Panc1 (cell line): ENCODE data around the gene DLG2. TPM values are rescaled to one million over a fixed set of nuclear protein-coding genes. Genes with fewer than 3 reads are reported as not detected.

Source experiments
- ATAC-seq: fragments of 200-7000 bp; cut with Tn5 transposase; 2 replicates; pipeline ENCODE4 v1.9.1; 2020; ENCODE audit warnings: mild to moderate bottlenecking, moderate library complexity
- BruUV-seq: library from RNA; stranded (reverse); fragments of 400-500 nt; replicated peaks from 2 replicates; lab custom pipeline; 2021; lab: Mats Ljungman, UMichigan
- CTCF ChIA-PET: fragments of 300-600 bp; sonication (Branson Sonifier 250); formaldehyde crosslinking; loops from one replicate; lab custom pipeline; 2022; ENCODE audit warnings: antibody characterized with exemption; lab: Charles Lee
- POLR2A ChIA-PET: fragments of 300-600 bp; sonication (Branson Sonifier 250); formaldehyde crosslinking; loops from one replicate; lab custom pipeline; 2022; ENCODE audit warnings: antibody characterized with exemption; lab: Charles Lee
- DNase-seq: peaks from one replicate; pipeline ENCODE4 v3.0.0-alpha.2; 2010; ENCODE audit warnings: low read depth, low spot score
- H3K27ac ChIP-seq: 2 replicates; pipeline ENCODE4 v1.5.1; 2011; ENCODE audit warnings: mild to moderate bottlenecking, low read length, inconsistent platforms
- H3K27me3 ChIP-seq: fragments of 200-500 bp; sonication (Bioruptor generic); 2 replicates; pipeline ENCODE4 v1.6.0; 2014; ENCODE audit warnings: low read length, inconsistent platforms; ENCODE audit not compliant: control insufficient read depth, insufficient read depth
- H3K36me3 ChIP-seq: fragments of 200-500 bp; sonication (Bioruptor generic); 2 replicates; pipeline ENCODE4 v1.5.1; 2014; ENCODE audit warnings: inconsistent platforms, mild to moderate bottlenecking, low read length, moderate library complexity; ENCODE audit not compliant: control insufficient read depth, insufficient read depth
- H3K4me1 ChIP-seq: 2 replicates; pipeline ENCODE4 v1.5.1; 2011; ENCODE audit warnings: inconsistent platforms, mild to moderate bottlenecking, low read length, moderate library complexity; ENCODE audit not compliant: control insufficient read depth, insufficient read depth
- H3K4me3 ChIP-seq, 2 experiments: 2 replicates each; pipeline ENCODE4 v1.5.1; 2011 to 2012; ENCODE audit warnings: low read depth in 2 of 2, low read length in 2 of 2, mild to moderate bottlenecking in 2 of 2, inconsistent platforms in 1 of 2, moderate library complexity in 1 of 2
- H3K9me3 ChIP-seq: fragments of 200-500 bp; sonication (Bioruptor generic); 2 replicates; pipeline ENCODE4 v1.5.1; 2014; ENCODE audit warnings: low read depth, mild to moderate bottlenecking, inconsistent platforms, low read length, moderate library complexity; ENCODE audit not compliant: control insufficient read depth, insufficient read depth
- POLR2AphosphoS5 ChIP-seq: IDR thresholded peaks from 2 replicates; pipeline ENCODE4 v1.6.1; 2012; ENCODE audit warnings: mild to moderate bottlenecking, low read depth, low read length, moderate library complexity
- REST ChIP-seq, 2 experiments: IDR thresholded peaks; 2 replicates each; pipeline ENCODE4 v1.6.1; 2011 to 2012; ENCODE audit warnings: low read depth in 2 of 2, control low read depth in 1 of 2, low read length in 1 of 2, mild to moderate bottlenecking in 1 of 2, moderate library complexity in 1 of 2; ENCODE audit not compliant: insufficient read depth in 1 of 2
- SIN3A ChIP-seq: IDR thresholded peaks from 2 replicates; pipeline ENCODE4 v1.6.1; 2012; ENCODE audit warnings: low read depth, mild to moderate bottlenecking, low read length, moderate library complexity, borderline replicate concordance; ENCODE audit not compliant: insufficient read depth
- TCF7L2 ChIP-seq: IDR thresholded peaks from 2 replicates; pipeline ENCODE4 v1.6.1; 2011; ENCODE audit warnings: mild to moderate bottlenecking, low read depth, low read length, inconsistent platforms
- in situ Hi-C: cut with HindIII; loops from 2 replicates; pipeline ENCODE4 v1.10.0; 2016; ENCODE audit warnings: low sequenced_read_pairs, low pct_unique_long_range_greater_than_20kb
- intact Hi-C: fragments of 100-400 bp; cut with micrococcal nuclease; formaldehyde crosslinking; loops from one replicate; pipeline ENCODE4 v1.10.0; 2022; ENCODE audit not compliant: unreplicated experiment
- total RNA-seq: library from RNA; stranded (reverse); gene quantifications from one replicate; pipeline ENCODE4 v1.2.1, GENCODE V29; 2021; ENCODE audit not compliant: unreplicated experiment
- TF ChIP-seq, protein P1 (sequence below): fragments of 450-650 bp; IDR thresholded peaks from 2 replicates; pipeline ENCODE4 v1.5.1; 2017; ENCODE audit warnings: mild to moderate bottlenecking

The DLG2 gene
- total RNA-seq, 1 experiment from 2014 or later = 4.2 TPM

- DNase-seq (no peak), ATAC-seq (no peak)
- Histone ChIP-seq H3K27ac (no peak overlapping the region), H3K9me3 (no peaks in the 10 kb centered on the region), H3K36me3 (no peaks in the 10 kb centered on the region), H3K4me1 (no peaks in the 10 kb centered on the region), H3K4me3 (no peak overlapping the region), H3K27me3 (no peaks in the 10 kb centered on the region)
- BruUV-seq = no TSS peak
- ChIA-PET CTCF (no interaction called here), POLR2A (no interaction called here)
- intact Hi-C loops (no loop called here), in situ Hi-C loops (no loop called here)
- no peak for TF ChIP-seq SIN3A
- TF ChIP-seq, protein P1, sequence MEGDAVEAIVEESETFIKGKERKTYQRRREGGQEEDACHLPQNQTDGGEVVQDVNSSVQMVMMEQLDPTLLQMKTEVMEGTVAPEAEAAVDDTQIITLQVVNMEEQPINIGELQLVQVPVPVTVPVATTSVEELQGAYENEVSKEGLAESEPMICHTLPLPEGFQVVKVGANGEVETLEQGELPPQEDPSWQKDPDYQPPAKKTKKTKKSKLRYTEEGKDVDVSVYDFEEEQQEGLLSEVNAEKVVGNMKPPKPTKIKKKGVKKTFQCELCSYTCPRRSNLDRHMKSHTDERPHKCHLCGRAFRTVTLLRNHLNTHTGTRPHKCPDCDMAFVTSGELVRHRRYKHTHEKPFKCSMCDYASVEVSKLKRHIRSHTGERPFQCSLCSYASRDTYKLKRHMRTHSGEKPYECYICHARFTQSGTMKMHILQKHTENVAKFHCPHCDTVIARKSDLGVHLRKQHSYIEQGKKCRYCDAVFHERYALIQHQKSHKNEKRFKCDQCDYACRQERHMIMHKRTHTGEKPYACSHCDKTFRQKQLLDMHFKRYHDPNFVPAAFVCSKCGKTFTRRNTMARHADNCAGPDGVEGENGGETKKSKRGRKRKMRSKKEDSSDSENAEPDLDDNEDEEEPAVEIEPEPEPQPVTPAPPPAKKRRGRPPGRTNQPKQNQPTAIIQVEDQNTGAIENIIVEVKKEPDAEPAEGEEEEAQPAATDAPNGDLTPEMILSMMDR = no peak
Measured at GRCh38 chr11:83957038-83957900, 1669.9 kb downstream of the DLG2 start.

DNA sequence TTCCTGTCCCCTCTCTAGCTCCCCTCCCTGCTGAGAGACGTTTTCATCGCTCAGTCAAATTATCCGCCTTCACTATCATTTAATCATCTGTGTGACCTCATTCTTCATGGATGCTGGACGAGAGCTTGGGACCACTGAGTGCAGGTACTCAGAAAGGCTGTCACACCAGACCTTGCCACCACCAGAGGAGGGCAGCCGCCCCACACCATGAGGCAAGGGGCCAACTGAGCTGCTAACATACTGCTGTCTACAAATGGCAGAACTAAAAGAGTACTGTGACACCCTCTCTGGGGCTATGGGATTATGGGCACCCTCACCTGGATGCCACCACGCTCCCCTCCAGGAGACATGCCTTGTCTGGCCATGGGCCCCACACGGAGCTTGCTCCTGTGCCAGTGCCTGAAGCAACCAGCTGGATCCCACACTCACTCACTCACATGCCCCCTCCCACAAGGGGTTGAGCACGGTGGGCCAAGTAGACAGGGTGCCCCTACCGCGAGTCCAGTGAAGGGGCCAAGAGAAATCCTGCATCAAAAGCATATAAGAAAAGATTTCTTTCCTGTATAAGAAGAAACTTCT lies 1670.9 kb downstream of the DLG2 start:
- intact Hi-C loops (no loop called here), in situ Hi-C loops (no loop called here)
- Histone ChIP-seq H3K9me3 (no peaks in the 10 kb centered on the region), H3K27ac (no peak overlapping the region), H3K4me1 (no peaks in the 10 kb centered on the region), H3K4me3 (no peak overlapping the region), H3K27me3 (no peaks in the 10 kb centered on the region), H3K36me3 (no peaks in the 10 kb centered on the region)
- TF ChIP-seq, protein P1 = no peak
- TF ChIP-seq POLR2AphosphoS5 (no peak), REST (IDR thresholded peaks at IDR 0.05; ENCODE audit: insufficient read depth in 1 of 2, low read depth in 2 of 2, low read length in 1 of 2) (no peak), SIN3A (no peak), TCF7L2 (no peak)
- no TSS peak for BruUV-seq
- DNase-seq (no peak), ATAC-seq (no peak)
- CTCF ChIA-PET = no interaction called here
- POLR2A ChIA-PET = no interaction called here
